GM21737 (cell line): ENCODE results near the gene FOXP1.

Experiments
- ATAC-seq: cut with Tn5 transposase; IDR thresholded peaks from one replicate; pipeline ENCODE4 v1.9.1; 2021; ENCODE audit warnings: mild to moderate bottlenecking, moderate library complexity; ENCODE audit not compliant: unreplicated experiment

The FOXP1 gene

DNA sequence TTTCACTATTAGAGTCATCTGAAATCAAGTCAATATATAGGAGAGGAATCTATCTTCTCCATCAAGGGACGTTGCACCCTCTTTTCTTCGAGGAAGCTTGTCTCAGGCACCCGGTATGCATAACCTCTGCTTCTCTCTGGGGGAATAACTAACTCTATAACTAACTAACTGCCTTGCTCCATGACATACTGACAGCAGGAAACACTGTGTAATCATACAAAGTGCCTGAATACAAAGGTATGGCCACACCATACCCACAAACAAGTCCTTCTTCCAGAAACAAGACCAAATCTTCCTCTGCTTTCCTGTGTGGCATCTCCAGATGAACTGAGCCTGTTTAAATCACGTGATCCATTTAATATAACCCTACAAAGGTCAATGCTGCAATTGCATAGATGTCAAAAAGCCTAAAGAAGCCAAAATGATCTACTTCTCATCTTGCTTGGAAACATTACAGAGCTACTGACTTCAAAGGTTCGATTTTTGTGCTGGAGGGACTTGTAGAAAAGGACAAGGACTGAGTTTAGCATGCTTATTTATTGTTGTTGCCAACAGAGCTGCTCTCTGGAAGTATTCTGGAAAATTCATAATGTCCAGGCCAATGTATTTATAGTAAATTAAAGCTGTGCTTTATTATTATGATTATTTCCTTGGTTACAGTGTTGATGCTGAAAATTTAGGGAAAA lies 380.5 kb downstream of the FOXP1 start:
- no peak for ATAC-seq

DNA sequence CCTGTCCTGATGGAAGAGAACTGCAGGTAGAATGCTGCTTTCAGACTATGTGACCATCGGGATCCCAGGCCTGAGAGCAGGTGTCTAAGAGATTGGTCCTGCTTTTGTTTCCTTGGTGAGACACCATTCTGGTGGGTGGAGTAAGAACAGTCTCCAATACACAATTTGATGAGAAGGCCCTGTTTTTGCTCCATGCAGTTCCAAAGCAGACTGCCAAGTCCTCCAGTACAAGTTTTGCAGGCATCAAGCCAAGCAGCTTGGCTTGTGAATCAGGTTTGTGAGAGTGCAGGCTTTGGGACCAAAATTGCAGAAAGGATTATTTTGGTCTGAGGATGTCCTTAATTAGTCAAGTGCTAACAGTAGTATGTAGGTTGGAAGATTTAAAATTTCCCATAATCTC lies 381.6 kb downstream of the FOXP1 start:
- ATAC-seq: no peak

DNA sequence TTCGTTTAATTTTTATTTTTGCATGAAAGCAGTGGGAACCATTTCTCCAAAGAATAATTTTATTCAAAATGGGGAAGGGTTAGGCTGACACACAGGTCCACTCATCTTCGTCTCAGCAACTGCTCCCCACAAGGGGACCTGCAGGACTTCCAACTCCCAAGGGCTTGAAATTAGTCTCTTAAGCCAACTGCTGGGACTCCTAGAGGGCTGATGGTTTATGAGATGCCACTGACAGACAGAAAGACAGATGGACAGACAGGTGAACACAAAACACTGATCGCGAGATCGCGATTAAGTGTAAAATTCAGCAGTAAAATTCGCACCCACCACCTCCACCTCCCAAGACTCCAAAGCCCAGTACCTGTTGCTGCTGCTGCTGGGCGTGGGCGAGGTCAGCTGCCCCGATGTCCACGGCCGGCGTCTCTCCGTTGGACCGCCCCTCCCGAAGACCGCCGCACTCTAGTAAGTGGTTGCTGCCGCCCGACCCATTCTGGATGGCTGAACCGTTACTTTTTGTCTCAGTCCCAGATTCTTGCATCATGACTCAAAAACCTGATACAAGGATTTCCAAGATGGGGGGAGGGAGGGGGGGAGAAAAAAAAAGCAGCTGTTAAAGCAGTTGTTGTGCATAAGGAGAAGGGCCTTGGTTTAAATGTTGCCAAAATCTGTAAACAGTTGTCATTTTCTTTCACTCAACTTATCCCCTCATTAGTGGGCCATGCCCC lies 385.5 kb downstream of the FOXP1 start:
- ATAC-seq: no peak

- no peak for ATAC-seq
Measured at GRCh38 chr3:71195492-71195891, 388.0 kb downstream of the FOXP1 start.

DNA sequence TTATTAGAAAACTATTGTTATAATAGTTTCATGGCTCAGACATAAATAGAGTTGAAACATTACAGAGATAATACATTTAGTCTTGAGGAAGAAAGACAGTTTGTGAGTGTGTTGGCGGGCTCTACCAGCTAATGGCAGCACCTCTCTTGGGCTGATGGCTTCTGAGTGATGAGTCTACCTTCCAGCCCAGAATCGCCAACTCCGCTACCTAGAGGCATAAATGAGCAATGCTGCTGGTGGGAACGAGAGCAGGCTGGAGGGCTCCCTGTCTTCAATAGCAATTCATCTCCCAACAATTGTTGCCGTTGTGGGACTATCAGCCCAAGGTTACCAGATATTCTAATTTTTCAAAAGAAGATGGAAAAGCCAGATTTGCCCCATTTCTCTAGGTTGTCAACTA lies 388.7 kb downstream of the FOXP1 start:
- ATAC-seq: no peak

DNA sequence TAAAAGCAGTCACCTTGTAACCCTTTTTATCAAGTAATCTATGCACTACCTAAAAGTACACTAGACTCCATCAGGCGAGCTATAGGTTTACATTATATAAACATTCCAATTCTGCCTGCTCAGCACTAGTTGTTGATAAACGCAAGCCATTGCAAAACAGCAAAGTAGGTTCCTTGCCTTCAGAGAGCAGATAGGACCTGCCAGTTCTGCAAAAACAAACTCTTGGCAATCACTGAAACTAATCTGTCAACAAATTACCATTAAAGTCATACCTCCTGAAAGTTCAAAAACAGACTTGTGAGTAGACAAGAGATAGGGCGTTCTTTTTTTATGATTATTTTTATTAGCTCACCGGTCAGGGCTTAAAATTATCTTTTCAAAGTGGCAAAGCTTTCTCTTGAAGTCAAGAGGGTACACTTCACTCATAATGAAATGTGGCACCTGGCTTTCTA lies 392.5 kb downstream of the FOXP1 start:
- no peak for ATAC-seq

- no peak for ATAC-seq
Measured at GRCh38 chr3:71189480-71189879, 394.0 kb downstream of the FOXP1 start.

- ATAC-seq: no peak
Measured at GRCh38 chr3:71187715-71188114, 395.8 kb downstream of the FOXP1 start.

DNA sequence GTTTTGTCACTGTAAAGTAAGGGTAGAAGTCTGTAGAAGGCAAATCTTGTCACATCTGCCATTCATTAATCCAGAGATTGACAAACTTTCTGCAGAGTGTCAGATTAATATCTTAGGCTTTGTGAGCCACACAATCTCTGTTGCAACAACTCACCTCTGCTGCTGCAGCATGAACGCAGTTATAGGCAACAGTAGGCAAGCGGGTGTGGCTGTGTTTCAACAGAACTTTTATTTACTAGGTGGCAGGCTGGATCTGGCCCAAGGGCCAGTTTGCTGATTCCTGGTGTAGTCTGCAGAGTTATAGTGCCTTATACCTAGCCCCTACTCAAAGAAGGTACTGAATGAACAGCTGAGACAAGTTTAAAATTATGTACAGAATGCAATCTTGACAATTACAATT lies 396.7 kb downstream of the FOXP1 start:
- no peak for ATAC-seq

DNA sequence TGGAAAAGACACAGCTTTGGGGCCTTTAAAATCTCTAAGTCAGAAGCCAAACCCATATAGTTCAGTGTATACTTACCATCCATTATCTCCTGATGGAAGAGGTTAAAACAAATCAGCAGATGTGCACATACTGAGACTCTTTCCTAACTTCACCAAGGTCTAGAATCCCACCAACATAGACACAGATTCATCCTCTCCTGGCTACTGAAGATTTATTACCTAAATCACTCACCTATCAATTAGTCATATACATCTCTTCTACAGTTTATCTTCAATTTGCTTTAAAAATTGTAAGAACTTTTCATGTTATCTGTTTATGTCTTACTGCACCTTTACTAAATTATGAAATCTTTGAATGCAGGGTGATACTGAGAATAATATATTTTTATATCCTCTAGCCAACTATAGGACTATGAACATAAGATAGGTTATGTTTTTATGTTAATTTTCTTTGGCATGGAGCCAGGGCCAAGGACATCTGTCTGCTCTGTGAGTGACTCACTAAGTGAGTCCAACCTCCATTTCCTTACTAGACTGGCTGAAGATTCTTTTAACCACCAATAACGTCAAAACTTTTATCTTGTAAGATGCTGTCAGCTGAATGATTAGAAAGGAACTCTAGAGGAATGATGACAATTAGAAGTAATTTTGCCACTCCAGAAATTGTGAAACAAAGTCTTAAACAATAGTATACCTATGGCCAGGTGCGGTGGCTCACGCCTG lies 397.6 kb downstream of the FOXP1 start:
- no peak for ATAC-seq

DNA sequence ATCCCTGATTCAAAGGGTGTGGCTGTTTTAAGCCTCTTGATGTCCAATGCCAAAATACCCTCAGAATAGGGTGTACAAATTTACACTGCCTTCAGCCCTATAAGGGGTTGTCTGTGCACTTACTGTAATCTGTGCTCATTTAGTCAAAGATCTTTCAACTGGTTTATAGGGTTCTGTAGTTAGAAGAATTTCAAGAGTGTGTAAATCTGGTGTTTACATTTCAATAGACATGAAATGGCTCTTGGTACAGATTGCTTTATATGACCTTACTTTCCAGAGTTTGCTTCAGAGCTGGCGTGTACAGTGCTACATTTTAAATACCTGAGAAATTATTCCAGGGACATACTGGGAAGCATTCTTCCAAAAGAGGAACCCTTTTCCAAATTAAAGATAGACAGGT lies 399.3 kb downstream of the FOXP1 start:
- no peak for ATAC-seq

DNA sequence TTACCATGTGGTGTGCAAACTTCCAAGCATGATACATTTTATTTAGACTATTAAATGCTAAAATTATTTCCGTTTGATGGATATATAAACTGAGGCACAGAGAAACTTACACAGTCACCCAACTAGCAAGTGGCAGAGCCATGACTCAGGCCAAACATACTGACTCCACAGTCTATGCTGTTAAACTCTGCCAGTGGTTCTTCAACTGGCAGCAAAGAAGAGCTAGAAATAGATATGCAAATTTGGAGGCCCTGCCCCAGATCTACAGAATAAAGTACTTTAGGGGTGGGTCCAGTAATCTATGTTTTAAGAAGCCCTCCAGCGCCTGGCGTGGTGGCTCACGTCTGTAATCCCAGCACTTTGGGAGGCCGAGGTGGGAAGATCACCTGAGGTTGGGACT lies 400.0 kb downstream of the FOXP1 start:
- no peak for ATAC-seq

GRCh38 chr3:71180524-71180923 lies 403.0 kb downstream of the FOXP1 start:
- ATAC-seq: no peak

GRCh38 chr3:71177375-71177774 lies 406.2 kb downstream of the FOXP1 start:
- no peak for ATAC-seq

DNA sequence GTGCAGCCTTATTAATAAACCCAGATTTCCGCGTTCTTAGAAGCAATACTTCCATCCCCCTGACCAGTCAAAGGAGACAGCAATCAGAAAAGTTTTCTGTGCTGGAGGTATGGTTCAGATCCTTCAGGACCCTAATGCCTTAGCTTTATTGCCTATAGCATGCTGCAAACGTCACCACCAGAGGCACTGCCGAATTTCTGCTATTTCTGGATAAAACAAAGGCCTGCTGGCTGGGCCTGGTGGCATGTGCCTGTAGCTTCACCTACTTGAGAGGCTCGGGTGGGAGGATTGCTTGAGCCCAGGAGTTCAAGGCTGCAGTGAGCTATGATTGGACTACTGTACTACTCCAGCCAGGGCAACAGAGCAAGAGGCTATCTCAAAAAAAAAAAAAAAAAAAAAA lies 407.2 kb downstream of the FOXP1 start:
- no peak for ATAC-seq

- ATAC-seq: no peak
Measured at GRCh38 chr3:71175691-71176365, 407.7 kb downstream of the FOXP1 start.

- ATAC-seq: no peak
Measured at GRCh38 chr3:71172951-71173350, 410.6 kb downstream of the FOXP1 start.

GRCh38 chr3:71172189-71172588 lies 411.3 kb downstream of the FOXP1 start:
- no peak for ATAC-seq

GRCh38 chr3:71171247-71171646 lies 412.3 kb downstream of the FOXP1 start:
- no peak for ATAC-seq

DNA sequence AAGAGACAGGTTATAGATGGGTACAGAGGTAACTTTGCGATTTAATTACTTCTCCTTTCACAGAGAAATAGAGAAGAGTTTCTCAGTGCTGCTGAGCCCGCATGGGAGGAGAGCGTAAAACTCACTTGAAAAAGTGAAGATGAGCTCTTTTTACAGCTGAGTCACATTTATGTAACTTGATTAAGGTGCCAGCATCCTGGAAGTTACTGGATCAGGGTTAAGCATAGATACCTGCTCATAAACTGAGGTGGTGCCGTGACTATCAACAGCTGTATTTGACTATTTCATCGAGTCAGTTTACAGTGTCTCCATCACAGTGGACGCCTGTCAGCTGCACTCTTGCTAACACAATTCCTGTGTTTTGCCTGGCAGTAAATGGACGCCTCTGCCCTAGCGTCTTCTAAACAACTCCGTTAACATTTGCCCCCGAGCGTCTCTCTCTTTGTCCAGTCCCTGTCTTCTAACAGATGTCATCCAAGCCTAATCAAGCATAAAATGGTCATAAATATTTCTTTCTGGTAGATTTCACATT lies 414.6 kb downstream of the FOXP1 start:
- no peak for ATAC-seq

- no peak for ATAC-seq
Measured at GRCh38 chr3:71168121-71168721, 415.3 kb downstream of the FOXP1 start.
